Hematopoietic multipotent progenitor cell treated with erythropoietin and hydrocortisone succinate and interleukin-3 and kit ligand, for 4 days (in vitro differentiated cells): ENCODE measurements around the gene B4GALT1.

Experiments
- DNase-seq: peaks from one replicate; pipeline ENCODE4 v3.0.0-alpha.2; 2015

B4GALT1 gene

GRCh38 chr9:33137781-33138264 lies 29.3 kb downstream of the B4GALT1 start:
- no peak for DNase-seq

GRCh38 chr9:33136721-33137670 lies 30.1 kb downstream of the B4GALT1 start:
- DNase-seq, result no peak

GRCh38 chr9:33135470-33135958 lies 31.6 kb downstream of the B4GALT1 start:
- DNase-seq, result peak; percentile 74

GRCh38 chr9:33135031-33135461 lies 32.1 kb downstream of the B4GALT1 start:
- DNase-seq, result no peak

GRCh38 chr9:33133186-33133585 lies 34.0 kb downstream of the B4GALT1 start:
- DNase-seq, result no peak

- no peak for DNase-seq
Observed at GRCh38 chr9:33131790-33132772, 35.1 kb downstream of the B4GALT1 start.

- DNase-seq, result no peak
Observed at GRCh38 chr9:33130961-33131789, 36.0 kb downstream of the B4GALT1 start.

- DNase-seq, result peak; percentile 73
Observed at GRCh38 chr9:33129886-33130881, 37.0 kb downstream of the B4GALT1 start.

GRCh38 chr9:33129251-33129885 lies 37.8 kb downstream of the B4GALT1 start:
- DNase-seq, result no peak

GRCh38 chr9:33128570-33128969 lies 38.6 kb downstream of the B4GALT1 start:
- DNase-seq, result no peak

GRCh38 chr9:33127881-33128280 lies 39.3 kb downstream of the B4GALT1 start:
- no peak for DNase-seq

GRCh38 chr9:33125871-33126823 lies 41.0 kb downstream of the B4GALT1 start:
- peak; percentile 72 for DNase-seq

- DNase-seq, result no peak
Observed at GRCh38 chr9:33125461-33125860, 41.7 kb downstream of the B4GALT1 start.

- peak; percentile 24 for DNase-seq
Observed at GRCh38 chr9:33124751-33125381, 42.3 kb downstream of the B4GALT1 start.

GRCh38 chr9:33124046-33124445 lies 43.1 kb downstream of the B4GALT1 start:
- no peak for DNase-seq

- no peak for DNase-seq
Observed at GRCh38 chr9:33123407-33124031, 43.6 kb downstream of the B4GALT1 start.

GRCh38 chr9:33120620-33121019 lies 46.5 kb downstream of the B4GALT1 start:
- no peak for DNase-seq

- DNase-seq, result no peak
Observed at GRCh38 chr9:33117796-33118195, 49.3 kb downstream of the B4GALT1 start.
